ENCODE data around the gene CD8A. TPM values are rescaled to one million over a fixed set of nuclear protein-coding genes. Genes with fewer than 3 reads are reported as not detected.

The CD8A gene
- total RNA-seq = not detected

DNA sequence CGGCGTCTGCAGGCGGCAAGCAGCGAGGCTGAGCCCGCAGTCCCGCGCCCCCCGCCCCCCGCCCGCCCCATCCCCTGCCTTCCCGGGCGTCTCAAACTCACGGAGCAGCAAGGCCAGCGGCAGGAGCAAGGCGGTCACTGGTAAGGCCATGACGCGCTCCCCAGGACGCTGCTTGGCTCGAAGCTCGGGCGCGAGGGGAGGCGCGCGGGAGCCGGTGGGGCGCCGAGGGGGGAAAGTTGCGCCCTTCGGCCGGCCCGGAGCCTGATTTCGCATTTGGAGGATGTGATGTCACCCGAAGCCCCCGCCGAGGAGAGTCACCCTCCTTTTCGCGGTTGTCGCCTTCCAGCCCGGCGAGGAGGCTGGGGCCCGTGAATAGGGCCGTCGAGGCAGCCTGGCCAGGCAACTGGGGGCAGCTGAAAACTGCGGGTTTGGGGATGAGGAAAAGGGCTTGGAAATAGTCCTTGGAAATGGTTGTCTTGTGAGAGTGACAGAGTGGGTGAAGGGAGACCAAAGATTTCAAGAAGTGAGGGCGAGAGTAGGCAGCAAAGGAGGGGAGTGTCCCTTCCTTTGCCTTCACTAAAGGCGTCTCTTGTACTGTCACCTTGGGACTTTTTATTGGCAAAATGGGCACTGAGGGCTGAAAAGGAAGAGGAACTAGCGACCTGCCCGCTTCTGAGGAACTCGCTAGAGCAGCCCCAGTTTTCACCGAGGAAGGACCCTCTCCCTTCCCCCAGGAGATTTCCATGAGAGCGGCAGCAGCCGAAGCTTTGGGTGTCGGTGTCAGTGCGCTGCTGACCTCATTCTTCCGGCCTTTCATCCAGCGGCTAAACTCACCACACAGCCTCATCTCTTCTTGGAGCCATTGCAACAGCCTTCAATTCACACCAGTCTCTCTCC is at the start of gene CD8A:
CD8A (minus strand) TSS at position 238 of the 897 bp plus-strand sequence; CDS start at position 150, 88 bp downstream.

Other genes with a start within 250 kb of the CD8A start
- gene CHMP3, start 227.5 kb downstream of the CD8A start, total RNA-seq = 10 to 100 TPM; 27.0 to 32.7 TPM
- 10 to 100 TPM; 11.7 to 15.1 TPM for gene RNF103, start 167.0 kb downstream of the CD8A start, total RNA-seq
- 10 to 100 TPM; 33.7 to 37.0 TPM for gene RMND5A, start 70.6 kb downstream of the CD8A start, total RNA-seq
- not detected for gene CD8B, start 71.0 kb upstream of the CD8A start, total RNA-seq
- gene RGPD1, start 151.2 kb upstream of the CD8A start, total RNA-seq = under 1 TPM; under 0.01 TPM
- 1 to 10 TPM in 1 of 2 donors, under 1 TPM in 1; 0.33 to 1.4 TPM for gene PLGLB1, start 230.9 kb upstream of the CD8A start, total RNA-seq